Neural crest cell (in vitro differentiated cells): ENCODE results near the gene ARFIP1. TPM values are rescaled to one million over a fixed set of nuclear protein-coding genes. Genes with fewer than 3 reads are reported as not detected.

ENCODE experiments used
- DNase-seq: peaks from one replicate; pipeline ENCODE4 v3.0.0; 2021; ENCODE audit warnings: low read depth, mixed read lengths, low spot score
- H3K27ac Mint-ChIP-seq: one replicate; pipeline ENCODE4 v1.8.0; 2021; ENCODE audit warnings: mild to moderate bottlenecking, mixed read lengths; ENCODE audit not compliant: unreplicated experiment
- H3K27me3 Mint-ChIP-seq: 2 replicates; pipeline ENCODE4 v1.8.0; 2021; ENCODE audit warnings: low read depth, mild to moderate bottlenecking, mixed read lengths
- H3K36me3 Mint-ChIP-seq: 2 replicates; pipeline ENCODE4 v1.8.0; 2021; ENCODE audit warnings: low read depth, mild to moderate bottlenecking, mixed read lengths
- H3K4me1 Mint-ChIP-seq: 2 replicates; pipeline ENCODE4 v1.8.0; 2021; ENCODE audit warnings: mixed read lengths
- H3K4me3 Mint-ChIP-seq: one replicate; pipeline ENCODE4 v1.8.0; 2021; ENCODE audit warnings: mild to moderate bottlenecking, mixed read lengths
- H3K9me3 Mint-ChIP-seq: 2 replicates; pipeline ENCODE4 v1.8.0; 2021; ENCODE audit warnings: mixed read lengths
- total RNA-seq: library from RNA; stranded (reverse); gene quantifications from 2 replicates; pipeline ENCODE4 v1.2.1, GENCODE V29; 2021
- TF ChIP-seq, protein P1 (sequence below): fragments of 200-600 bp; sonication (generic); conservative IDR thresholded peaks from 2 replicates; pipeline ENCODE4 v1.5.0; 2021; ENCODE audit warnings: antibody characterized with exemption, mild to moderate bottlenecking

The ARFIP1 gene
- total RNA-seq, 1 donor from 2014 or later = 37.4 TPM

DNA sequence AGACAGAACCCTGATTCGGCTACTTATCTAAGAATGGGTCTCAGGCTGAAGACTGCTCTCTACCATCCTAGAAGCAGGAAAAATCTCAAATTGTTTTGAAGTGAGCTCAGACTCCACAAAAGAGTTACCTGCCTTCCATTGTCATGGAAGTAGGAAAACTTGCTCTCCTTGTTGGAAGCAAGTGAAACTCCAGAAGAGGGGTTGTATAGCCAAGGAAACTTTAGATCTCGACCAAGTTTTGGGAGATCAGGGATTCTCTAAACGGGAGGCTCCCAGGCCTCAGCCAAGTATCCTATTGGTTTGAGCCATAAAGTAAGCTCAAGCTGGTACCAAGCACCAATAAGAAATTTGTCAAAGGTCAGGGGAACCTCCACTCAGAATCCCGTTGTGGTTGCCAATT lies 147.2 kb downstream of the ARFIP1 start:
- H3K9me3 Mint-ChIP-seq = peaks cover 3% of the 10 kb centered on the region
- H3K27me3 Mint-ChIP-seq = no peaks in the 10 kb centered on the region
- H3K4me3 Mint-ChIP-seq = no peak overlapping the region
- TF ChIP-seq, protein P1, sequence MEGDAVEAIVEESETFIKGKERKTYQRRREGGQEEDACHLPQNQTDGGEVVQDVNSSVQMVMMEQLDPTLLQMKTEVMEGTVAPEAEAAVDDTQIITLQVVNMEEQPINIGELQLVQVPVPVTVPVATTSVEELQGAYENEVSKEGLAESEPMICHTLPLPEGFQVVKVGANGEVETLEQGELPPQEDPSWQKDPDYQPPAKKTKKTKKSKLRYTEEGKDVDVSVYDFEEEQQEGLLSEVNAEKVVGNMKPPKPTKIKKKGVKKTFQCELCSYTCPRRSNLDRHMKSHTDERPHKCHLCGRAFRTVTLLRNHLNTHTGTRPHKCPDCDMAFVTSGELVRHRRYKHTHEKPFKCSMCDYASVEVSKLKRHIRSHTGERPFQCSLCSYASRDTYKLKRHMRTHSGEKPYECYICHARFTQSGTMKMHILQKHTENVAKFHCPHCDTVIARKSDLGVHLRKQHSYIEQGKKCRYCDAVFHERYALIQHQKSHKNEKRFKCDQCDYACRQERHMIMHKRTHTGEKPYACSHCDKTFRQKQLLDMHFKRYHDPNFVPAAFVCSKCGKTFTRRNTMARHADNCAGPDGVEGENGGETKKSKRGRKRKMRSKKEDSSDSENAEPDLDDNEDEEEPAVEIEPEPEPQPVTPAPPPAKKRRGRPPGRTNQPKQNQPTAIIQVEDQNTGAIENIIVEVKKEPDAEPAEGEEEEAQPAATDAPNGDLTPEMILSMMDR = no peak
- H3K4me1 Mint-ChIP-seq = peaks cover 38% of the 10 kb centered on the region
- H3K36me3 Mint-ChIP-seq = peaks cover 18% of the 10 kb centered on the region
- H3K27ac Mint-ChIP-seq = no peak overlapping the region
- no peak for DNase-seq

DNA sequence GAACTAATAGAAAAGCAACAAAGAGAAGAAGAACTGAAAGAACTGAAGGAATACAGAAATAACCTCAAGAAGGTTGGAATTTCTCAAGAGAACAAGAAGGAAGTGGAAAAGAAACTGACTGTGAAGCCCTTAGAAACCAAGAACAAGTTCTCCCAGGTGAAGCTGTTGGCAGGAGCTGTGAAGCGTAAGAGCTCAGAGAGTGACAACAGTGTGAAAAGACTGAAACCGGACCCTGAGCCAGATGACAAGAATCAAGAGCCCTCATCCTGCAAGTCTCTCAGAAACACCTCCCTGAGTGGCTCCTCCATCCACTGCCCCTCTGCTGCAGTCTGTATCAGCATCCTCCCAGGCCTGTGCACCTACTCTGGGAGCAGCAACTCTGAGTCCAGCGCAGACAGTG lies 148.0 kb downstream of the ARFIP1 start:
- Mint-ChIP-seq H3K36me3 (peaks cover 17% of the 10 kb centered on the region), H3K4me1 (peaks cover 38% of the 10 kb centered on the region), H3K27ac (no peak overlapping the region), H3K4me3 (peak overlapping the region; percentile 20), H3K9me3 (peaks cover 3% of the 10 kb centered on the region), H3K27me3 (peaks cover 2% of the 10 kb centered on the region)
- no peak for DNase-seq
- TF ChIP-seq, protein P1 = no peak

DNA sequence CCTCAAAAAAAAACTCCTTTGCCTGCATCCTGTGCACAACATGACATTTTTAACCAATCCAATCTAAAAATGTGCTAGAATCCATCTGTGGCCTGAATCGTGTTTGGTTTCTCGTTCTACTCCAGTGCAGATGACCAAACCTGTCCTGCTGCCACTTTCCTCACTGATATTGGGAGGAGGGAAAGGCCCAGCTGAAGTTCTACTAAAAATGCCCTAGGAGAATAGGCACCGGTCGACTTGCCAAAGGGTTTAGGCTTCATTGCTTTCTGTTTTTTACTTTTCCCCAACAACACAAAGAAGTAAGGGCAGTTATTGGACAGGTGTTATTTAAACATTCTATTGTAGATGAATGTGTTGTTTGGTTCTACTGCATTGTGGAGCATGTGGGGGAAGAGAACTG lies 148.5 kb downstream of the ARFIP1 start:
- peaks cover 17% of the 10 kb centered on the region for H3K36me3 Mint-ChIP-seq
- H3K4me3 Mint-ChIP-seq = no peak overlapping the region
- peaks cover 38% of the 10 kb centered on the region for H3K4me1 Mint-ChIP-seq
- peaks cover 3% of the 10 kb centered on the region for H3K9me3 Mint-ChIP-seq
- H3K27me3 Mint-ChIP-seq = peaks cover 7% of the 10 kb centered on the region
- no peak overlapping the region for H3K27ac Mint-ChIP-seq
- no peak for DNase-seq
- TF ChIP-seq, protein P1 = no peak

DNA sequence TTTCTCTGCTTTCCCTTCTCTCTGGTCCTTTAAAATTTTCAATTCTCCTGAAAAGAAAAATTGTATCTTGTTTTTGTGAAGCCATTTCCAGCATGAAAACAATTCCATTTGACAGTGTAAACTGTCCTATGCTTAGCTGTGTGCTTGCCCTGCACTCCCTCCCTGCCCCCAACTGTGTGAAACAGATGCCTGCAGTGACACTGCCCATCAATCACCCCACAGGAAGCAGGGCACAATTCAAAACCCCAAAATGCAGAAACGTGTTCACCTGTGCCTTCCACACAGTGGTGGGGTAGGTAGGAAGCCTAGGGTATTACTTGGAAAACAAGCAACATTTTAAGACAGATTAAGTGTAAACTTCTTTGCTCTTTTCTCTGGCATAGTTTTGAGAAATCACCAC lies 150.1 kb downstream of the ARFIP1 start:
- H3K4me3 Mint-ChIP-seq = no peak overlapping the region
- H3K9me3 Mint-ChIP-seq = peaks cover 3% of the 10 kb centered on the region
- TF ChIP-seq, protein P1 = no peak
- H3K27me3 Mint-ChIP-seq = peaks cover 22% of the 10 kb centered on the region
- H3K4me1 Mint-ChIP-seq = peaks cover 52% of the 10 kb centered on the region
- H3K36me3 Mint-ChIP-seq = peaks cover 17% of the 10 kb centered on the region
- DNase-seq = no peak
- H3K27ac Mint-ChIP-seq = peak overlapping the region; percentile 25

DNA sequence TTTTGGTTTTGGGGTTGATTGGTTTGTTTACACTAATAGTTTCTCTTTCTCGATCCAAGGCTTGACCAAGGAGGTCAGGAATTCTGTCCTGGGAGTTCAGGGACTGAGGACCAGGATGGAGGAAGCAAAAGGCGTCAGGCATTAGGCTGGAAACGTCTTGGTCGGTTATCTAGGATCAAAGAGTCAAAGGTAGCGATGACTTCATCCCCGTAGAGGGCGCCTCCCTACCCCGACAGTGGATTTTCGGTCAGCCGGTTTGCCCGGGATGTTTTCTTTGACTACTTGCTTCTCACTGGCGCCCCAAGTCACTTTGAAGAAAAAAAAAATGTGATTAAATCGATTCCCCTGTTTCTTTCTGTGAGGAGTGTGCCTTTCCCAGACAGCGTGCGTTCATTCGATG lies 155.4 kb downstream of the ARFIP1 start:
- no peak overlapping the region for H3K27ac Mint-ChIP-seq
- no peaks in the 10 kb centered on the region for H3K9me3 Mint-ChIP-seq
- peak overlapping the region; percentile 86 for H3K4me3 Mint-ChIP-seq
- peaks cover 12% of the 10 kb centered on the region for H3K36me3 Mint-ChIP-seq
- TF ChIP-seq, protein P1 = no peak
- H3K4me1 Mint-ChIP-seq = peaks cover 60% of the 10 kb centered on the region
- DNase-seq = no peak
- peaks cover 57% of the 10 kb centered on the region for H3K27me3 Mint-ChIP-seq
